Activated T-cell treated with anti-CD3 and anti-CD28 coated beads, Interleukin-2, amount 50 U/mL, for 48 hours (primary cell): ENCODE measurements around the gene MEN1.

Experiments
- DNase-seq, 2 experiments: peaks; one replicate each; pipeline ENCODE4 v3.0.0-alpha.2; 2020

MEN1 gene

DNA sequence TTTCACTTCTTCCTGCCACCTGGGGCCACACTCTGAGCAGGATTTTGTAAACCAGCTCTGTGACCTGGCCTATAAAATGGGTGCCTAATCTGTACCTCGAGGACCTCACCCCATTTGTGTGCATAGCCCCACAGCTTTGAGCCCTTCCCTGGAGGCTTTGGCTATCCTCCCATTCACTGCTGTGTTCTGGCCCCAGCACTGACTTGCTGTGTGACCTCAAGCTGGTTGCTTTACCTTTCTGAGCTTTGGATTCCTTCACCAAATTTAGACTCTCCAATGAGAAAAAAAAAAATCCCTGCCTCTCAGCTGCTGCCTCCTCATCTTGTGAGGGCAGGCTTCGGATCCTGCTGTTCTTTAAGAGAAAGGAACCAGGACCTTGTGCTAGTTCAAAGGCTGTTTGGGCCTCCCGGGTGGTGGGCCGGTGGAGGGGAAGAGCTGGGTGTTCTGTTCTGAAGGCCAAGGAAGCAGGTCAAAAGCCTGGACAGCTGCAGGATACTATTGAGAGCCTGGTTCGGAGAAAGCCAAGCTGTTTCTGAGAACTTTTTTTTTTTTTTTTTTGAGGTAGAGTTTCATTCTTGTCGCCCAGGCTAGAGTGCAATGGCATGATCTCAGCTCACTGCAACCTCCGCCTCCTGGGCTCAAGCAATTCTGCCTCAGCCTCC, 49.5 kb downstream of the MEN1 start:
- no peak for DNase-seq

GRCh38 chr11:64759722-64760719, 50.3 kb downstream of the MEN1 start, which contains the start of gene PYGM:
TSS of gene PYGM (minus strand) at chr11:64759974. CDS start at chr11:64759898, 76 bp downstream.
- peak in 1 of 2 experiments; percentile 52 for DNase-seq

GRCh38 chr11:64759131-64759721, 51.1 kb downstream of the MEN1 start:
- DNase-seq = no peak

- DNase-seq = no peak
These were observed 51.8 kb downstream of the MEN1 start for GRCh38 chr11:64758330-64759079.

DNA sequence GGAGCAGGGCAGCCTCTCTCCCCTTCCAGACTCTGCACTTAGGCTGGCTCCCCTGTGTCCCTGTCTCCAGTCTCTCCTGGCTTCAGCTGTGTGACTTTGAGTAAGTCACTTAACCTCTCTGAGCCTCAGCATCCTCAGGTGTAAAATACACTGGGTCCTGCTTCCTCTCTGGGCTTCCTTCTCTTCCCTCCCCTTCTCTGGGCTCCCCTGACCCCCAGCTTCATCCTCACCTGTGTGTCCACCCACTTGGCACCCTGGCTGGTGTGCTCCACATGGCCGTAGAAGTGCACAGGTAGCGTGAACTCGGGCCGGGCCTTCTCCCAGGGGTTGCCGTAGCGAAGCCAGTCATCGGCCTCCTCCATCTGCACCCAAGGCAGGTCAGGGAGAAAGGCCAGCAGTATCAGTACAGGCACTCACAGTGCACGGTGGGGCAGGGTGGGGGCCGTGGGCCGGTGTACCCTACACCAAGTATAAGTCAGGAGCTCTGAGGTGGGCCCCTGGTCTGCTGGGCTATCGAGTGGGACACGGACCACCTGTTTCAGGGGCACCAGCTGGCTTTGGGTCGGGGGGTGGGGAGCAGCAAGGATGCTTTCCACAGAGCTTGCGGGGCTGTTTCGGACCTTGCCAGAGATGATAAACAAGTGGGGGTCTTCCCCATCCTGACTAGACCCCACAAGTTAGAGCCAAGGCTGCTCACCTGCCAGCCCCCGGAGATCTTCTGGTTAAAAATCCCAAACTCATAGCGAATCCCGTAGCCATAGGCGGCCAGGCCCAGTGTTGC, 52.6 kb downstream of the MEN1 start:
- no peak for DNase-seq

DNA sequence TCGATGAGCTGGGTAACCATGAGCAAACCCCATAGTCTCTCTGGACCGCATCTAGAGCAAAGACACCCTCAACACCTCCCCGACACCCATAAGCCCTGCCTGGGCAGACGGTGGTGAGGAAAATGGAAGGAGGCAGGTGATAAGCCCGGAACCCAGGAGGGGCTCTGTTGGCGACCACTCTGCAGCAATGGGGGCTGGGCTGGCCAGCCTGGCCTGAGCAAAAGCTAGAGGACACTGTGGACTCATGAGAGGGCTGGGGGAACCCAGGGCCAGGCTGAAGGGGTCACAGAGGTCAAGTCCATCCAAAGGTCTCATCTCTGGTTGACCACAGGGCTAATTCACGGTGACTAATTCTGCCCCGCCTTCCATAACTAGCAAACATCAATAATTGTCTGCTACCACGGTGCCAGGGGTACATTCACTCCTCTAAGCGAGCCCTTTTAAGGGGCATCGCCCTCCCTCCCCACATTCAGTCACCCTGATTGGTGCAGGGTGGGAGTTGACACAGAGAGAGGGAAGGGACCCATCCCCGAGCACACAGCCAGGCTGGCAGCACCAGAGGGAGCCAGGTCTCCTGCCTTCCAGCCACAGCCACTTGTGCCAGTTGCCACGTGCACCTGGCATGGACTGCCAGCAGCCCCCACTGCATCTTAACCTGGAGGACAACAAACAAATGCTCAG, 54.5 kb downstream of the MEN1 start:
- DNase-seq = no peak

DNA sequence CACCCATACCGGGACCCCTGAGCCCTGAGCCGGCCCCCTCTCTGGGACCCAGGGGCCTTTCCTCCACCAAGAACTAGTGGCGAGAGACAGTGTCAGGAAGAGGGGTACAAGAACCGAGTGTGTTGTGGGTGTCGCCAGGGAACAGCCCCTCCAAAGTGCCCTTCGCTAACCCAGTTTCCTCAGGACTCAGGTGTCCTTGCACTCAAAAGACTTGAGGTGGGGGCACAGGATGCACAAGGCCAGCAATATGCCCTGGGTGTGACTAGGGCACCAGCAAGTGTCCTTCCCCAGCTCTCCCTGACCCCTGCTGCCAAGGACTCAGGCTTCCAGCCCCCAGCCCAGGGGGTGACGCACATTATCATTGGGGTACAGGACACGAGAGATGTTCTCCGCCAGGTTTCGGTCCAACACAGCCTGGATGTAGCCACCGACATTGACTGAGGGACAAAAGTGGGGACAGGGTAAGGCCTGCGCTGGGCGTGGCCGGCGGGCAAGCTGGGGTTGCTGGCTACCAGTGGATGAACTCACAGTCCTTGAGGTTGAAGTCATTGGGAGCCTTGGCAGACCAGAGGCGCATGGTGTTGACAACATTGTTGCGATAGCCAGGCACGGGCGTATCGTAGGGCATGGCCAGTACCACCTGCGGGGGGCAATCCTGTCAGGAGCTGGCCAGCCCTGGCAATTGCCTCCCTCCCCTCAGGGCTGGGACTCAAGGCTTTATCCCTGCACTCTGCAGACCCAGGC, 55.3 kb downstream of the MEN1 start:
- no peak for DNase-seq

DNA sequence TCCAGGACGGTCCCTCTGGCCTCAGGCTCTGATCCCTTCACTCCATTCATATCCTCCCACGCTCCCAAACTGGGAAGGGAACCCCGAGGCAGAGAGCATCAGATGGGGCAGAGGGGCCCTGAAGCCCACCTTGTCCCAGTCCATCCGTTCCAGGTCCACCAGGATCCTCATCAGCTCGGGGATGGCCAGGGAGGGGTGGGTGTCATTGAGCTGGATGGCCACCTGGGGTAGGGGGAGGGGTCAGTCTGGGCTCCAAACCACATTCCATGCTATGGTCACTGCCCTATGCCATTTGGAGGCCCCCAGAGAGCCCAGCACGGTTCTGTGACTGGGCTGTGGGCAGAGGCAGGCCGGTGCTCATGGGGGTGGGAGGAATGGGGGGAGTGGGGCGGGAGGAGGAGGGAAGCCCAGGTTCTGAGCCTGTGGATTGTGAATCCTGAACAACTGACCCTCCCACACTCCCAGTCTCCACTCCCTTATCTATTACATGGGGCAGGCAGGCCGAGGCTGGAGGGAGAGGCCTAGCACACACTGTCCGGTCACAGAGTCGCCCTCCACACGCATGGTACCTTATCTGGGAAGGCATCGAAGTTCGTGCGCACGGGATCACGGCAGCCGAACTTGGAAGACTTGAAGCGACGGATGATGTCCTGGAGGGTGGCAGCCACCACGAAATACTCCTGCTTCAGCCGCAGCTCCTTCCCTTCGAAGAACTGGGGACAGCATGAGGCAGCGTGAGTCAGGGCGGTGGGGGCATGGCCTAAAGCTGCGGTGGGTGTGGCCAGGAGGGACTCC, 56.0 kb downstream of the MEN1 start:
- DNase-seq = no peak
